SU-DHL-6 (cell line): ENCODE data around the gene GOLGA8T.
"Not testable (repeated sequence)": the region's sequence is repeated elsewhere in the genome, so short reads cannot be mapped to it uniquely, and the experiment has no call there.

Experiments
- EZH2phosphoT487 ChIP-seq: fragments of 200-600 bp; sonication (generic), shearing (Covaris generic); conservative IDR thresholded peaks from 2 replicates; pipeline ENCODE4 v1.6.1; 2018; ENCODE audit warnings: mild to moderate bottlenecking, antibody characterized with exemption, low read length, moderate library complexity, mixed read lengths
- TF ChIP-seq, protein P1 (sequence below): fragments of 200-600 bp; sonication (generic); IDR thresholded peaks from one replicate; pipeline ENCODE4 v1.5.1; 2017; ENCODE audit warnings: antibody characterized with exemption, mild to moderate bottlenecking, low read length, moderate library complexity; ENCODE audit not compliant: insufficient read depth, poor library complexity, severe bottlenecking

DNA sequence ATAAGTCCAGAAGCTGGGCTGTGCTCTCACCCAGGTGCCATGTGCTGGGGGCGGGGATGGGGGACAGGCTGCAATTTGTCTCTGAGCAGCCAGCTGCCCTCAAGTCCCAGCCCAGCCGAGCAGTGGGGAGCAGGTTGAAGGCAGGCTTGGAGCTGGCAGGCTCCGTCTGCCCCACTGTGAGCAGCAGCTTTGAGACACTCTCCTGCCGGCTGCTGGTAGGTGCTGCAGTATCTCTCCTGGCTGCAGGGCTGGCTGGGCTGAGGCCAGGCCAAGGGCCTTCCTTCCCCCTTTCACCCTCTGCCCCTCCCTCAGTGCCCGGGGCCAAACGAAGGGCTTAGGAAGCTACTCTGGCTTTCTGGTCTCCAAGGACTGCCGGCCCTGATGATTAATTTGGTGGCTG lies 50.6 kb downstream of the GOLGA8T start:
- TF ChIP-seq, protein P1, sequence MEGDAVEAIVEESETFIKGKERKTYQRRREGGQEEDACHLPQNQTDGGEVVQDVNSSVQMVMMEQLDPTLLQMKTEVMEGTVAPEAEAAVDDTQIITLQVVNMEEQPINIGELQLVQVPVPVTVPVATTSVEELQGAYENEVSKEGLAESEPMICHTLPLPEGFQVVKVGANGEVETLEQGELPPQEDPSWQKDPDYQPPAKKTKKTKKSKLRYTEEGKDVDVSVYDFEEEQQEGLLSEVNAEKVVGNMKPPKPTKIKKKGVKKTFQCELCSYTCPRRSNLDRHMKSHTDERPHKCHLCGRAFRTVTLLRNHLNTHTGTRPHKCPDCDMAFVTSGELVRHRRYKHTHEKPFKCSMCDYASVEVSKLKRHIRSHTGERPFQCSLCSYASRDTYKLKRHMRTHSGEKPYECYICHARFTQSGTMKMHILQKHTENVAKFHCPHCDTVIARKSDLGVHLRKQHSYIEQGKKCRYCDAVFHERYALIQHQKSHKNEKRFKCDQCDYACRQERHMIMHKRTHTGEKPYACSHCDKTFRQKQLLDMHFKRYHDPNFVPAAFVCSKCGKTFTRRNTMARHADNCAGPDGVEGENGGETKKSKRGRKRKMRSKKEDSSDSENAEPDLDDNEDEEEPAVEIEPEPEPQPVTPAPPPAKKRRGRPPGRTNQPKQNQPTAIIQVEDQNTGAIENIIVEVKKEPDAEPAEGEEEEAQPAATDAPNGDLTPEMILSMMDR, result not testable (repeated sequence)
- TF ChIP-seq EZH2phosphoT487, result not testable (repeated sequence)
